ENCODE data around the gene DACH1. TPM values are rescaled to one million over a fixed set of nuclear protein-coding genes. Genes with fewer than 3 reads are reported as not detected.
A peak's percentile ranks its signal among the peaks of the same experiment; 100 is the strongest.

The DACH1 gene
- total RNA-seq, 1 experiment from 2014 or later = not detected

- POLR2A ChIA-PET (ENCODE audit: unreplicated experiment) = no interaction called here
- no peak for ATAC-seq
- intact Hi-C loops (cut with micrococcal nuclease) = no loop called here
Measured at GRCh38 chr13:71629167-71629566, 237.8 kb downstream of the DACH1 start.

DNA sequence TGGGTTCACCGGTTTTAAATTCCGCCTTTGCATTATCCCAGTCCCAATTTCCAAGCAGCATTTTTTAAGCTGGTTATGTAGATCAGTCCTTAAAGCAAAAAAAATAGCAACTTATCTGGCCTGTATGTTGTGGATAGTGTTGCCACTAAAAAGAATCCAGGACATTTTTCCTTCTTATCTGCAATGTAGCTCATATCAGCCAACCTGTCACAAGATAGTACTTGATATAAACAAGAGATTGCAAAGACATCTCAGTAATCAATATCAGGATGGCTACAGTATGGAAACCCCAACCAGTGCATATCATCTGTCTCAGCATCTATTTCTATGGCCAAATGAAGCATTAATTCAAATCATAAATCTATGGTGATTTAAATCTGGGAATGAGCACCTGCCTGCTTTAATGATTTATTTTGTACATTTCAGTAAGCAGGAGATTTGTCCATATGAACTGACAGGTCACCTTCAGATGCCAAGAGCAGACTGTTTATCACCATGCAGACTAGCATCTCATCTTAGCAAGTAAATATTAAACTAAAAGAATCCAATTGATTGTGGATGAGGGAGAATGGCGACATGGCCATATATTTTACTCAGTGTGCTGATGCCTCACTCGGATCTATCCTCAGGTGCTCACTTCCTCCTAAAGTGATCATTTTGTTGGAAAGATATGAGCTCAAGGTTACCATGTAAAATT, 240.4 kb downstream of the DACH1 start:
- ChIA-PET POLR2A (ENCODE audit: unreplicated experiment) (no interaction called here), CTCF (no interaction called here)
- no peaks in the 10 kb centered on the region for H3K79me2 ChIP-seq (ENCODE audit: low read length)
- ATAC-seq (no peak), DNase-seq (no peak)
- intact Hi-C loops (cut with micrococcal nuclease) = no loop called here
- H3K27ac ChIP-seq (ENCODE audit: low read length) = no peak overlapping the region
- no peaks in the 10 kb centered on the region for H3K9me3 ChIP-seq (ENCODE audit: low read length)
- no peak overlapping the region for H3K9ac ChIP-seq (ENCODE audit: low read length)
- no TSS peak for BruUV-seq (replicated peaks)
- no peak overlapping the region for H2AFZ ChIP-seq (ENCODE audit: low read length)
- H3K9me2 ChIP-seq (replicated peaks; ENCODE audit: low read length) = no peaks in the 10 kb centered on the region
- H4K20me1 ChIP-seq (ENCODE audit: low read length) = no peaks in the 10 kb centered on the region
- H3K27me3 ChIP-seq (ENCODE audit: low read length) = no peaks in the 10 kb centered on the region
- no peak for TF ChIP-seq EZH2 (IDR thresholded peaks at IDR 0.05; ENCODE audit: low read length, unreplicated experiment)
- TF ChIP-seq CTCF (conservative IDR thresholded peaks at IDR 0.05; ENCODE audit: low read depth, low read length) = no peak
- TF ChIP-seq EZH2phosphoT487 (IDR thresholded peaks at IDR 0.05; ENCODE audit: borderline replicate concordance, low read length) = no peak
- no peaks in the 10 kb centered on the region for H3K36me3 ChIP-seq (ENCODE audit: low read depth, low read length)
- H3K4me3 ChIP-seq (ENCODE audit: low read length) = no peak overlapping the region
- no peak overlapping the region for H3K4me2 ChIP-seq (ENCODE audit: low read length)
- H3F3A ChIP-seq (ENCODE audit: low read length, unreplicated experiment) = no peaks in the 10 kb centered on the region
- peaks cover 3% of the 10 kb centered on the region; the same call in 1 of the 2 replicates for H3K4me1 ChIP-seq (ENCODE audit: insufficient read depth, low read length)

More at GRCh38 chr13:71629167-71629566, 237.8 kb downstream of the DACH1 start:
- H3K9ac ChIP-seq (ENCODE audit: low read length) = no peak overlapping the region
- no peaks in the 10 kb centered on the region for H3K27me3 ChIP-seq (ENCODE audit: low read length)
- H3K4me1 ChIP-seq (ENCODE audit: insufficient read depth, low read length) = peaks cover 3% of the 10 kb centered on the region; the same call in 1 of the 2 replicates
- no peaks in the 10 kb centered on the region for H3F3A ChIP-seq (ENCODE audit: low read length, unreplicated experiment)
- no peaks in the 10 kb centered on the region for H3K9me3 ChIP-seq (ENCODE audit: low read length)
- CTCF ChIA-PET = no interaction called here
- TF ChIP-seq EZH2phosphoT487 (IDR thresholded peaks at IDR 0.05; ENCODE audit: borderline replicate concordance, low read length) = no peak
- no peak for TF ChIP-seq EZH2 (IDR thresholded peaks at IDR 0.05; ENCODE audit: low read length, unreplicated experiment)
- TF ChIP-seq CTCF (conservative IDR thresholded peaks at IDR 0.05; ENCODE audit: low read depth, low read length) = no peak
- H3K9me2 ChIP-seq (replicated peaks; ENCODE audit: low read length) = no peaks in the 10 kb centered on the region
- H3K4me3 ChIP-seq (ENCODE audit: low read length) = no peak overlapping the region
- no peaks in the 10 kb centered on the region for H3K79me2 ChIP-seq (ENCODE audit: low read length)
- no peaks in the 10 kb centered on the region for H3K36me3 ChIP-seq (ENCODE audit: low read depth, low read length)
- no peak for DNase-seq
- H2AFZ ChIP-seq (ENCODE audit: low read length) = no peak overlapping the region
- no TSS peak for BruUV-seq (replicated peaks)
- no peaks in the 10 kb centered on the region for H4K20me1 ChIP-seq (ENCODE audit: low read length)
- no peak overlapping the region for H3K27ac ChIP-seq (ENCODE audit: low read length)
- no peak overlapping the region for H3K4me2 ChIP-seq (ENCODE audit: low read length)

- no TSS peak for BruUV-seq (replicated peaks)
- TF ChIP-seq CTCF (conservative IDR thresholded peaks at IDR 0.05; ENCODE audit: low read depth, low read length) = no peak
- no peak for TF ChIP-seq EZH2phosphoT487 (IDR thresholded peaks at IDR 0.05; ENCODE audit: borderline replicate concordance, low read length)
- TF ChIP-seq EZH2 (IDR thresholded peaks at IDR 0.05; ENCODE audit: low read length, unreplicated experiment) = no peak
- Histone ChIP-seq H2AFZ (ENCODE audit: low read length) (no peak overlapping the region), H3K4me2 (ENCODE audit: low read length) (no peak overlapping the region), H3K79me2 (ENCODE audit: low read length) (no peaks in the 10 kb centered on the region), H3K9me3 (ENCODE audit: low read length) (no peaks in the 10 kb centered on the region), H3K4me3 (ENCODE audit: low read length) (no peak overlapping the region), H3F3A (ENCODE audit: low read length, unreplicated experiment) (no peaks in the 10 kb centered on the region), H3K9me2 (replicated peaks; ENCODE audit: low read length) (no peaks in the 10 kb centered on the region), H3K27ac (ENCODE audit: low read length) (0 out of 2 replicates have a peak overlapping the region, but pooled peaks have one; percentile 17), H3K4me1 (ENCODE audit: insufficient read depth, low read length) (peaks cover 3% of the 10 kb centered on the region; the same call in 1 of the 2 replicates), H3K9ac (ENCODE audit: low read length) (no peak overlapping the region), H4K20me1 (ENCODE audit: low read length) (no peaks in the 10 kb centered on the region), H3K36me3 (ENCODE audit: low read depth, low read length) (no peaks in the 10 kb centered on the region), H3K27me3 (ENCODE audit: low read length) (no peaks in the 10 kb centered on the region)
- ATAC-seq = peak; percentile 91
- ChIA-PET POLR2A (ENCODE audit: unreplicated experiment) (no interaction called here), CTCF (no interaction called here)
- intact Hi-C loops (cut with micrococcal nuclease) = no loop called here
- DNase-seq = peak; percentile 23
Measured at GRCh38 chr13:71625694-71626093, 241.3 kb downstream of the DACH1 start.

All from PC-3 (cell line).